Caco-2 (cell line): ENCODE data around the gene CLEC16A. TPM values are rescaled to one million over a fixed set of nuclear protein-coding genes. Genes with fewer than 3 reads are reported as not detected.
A peak's percentile ranks its signal among the peaks of the same experiment; 100 is the strongest.

ENCODE experiments used
- BruUV-seq: library from RNA; stranded (reverse); fragments of 400-500 nt; replicated peaks from 2 replicates; lab custom pipeline; 2021; lab: Mats Ljungman, UMichigan
- CTCF ChIA-PET: fragments of 300-600 bp; sonication (Branson Sonifier 250); formaldehyde crosslinking; loops from one replicate; lab custom pipeline; 2022; ENCODE audit warnings: antibody characterized with exemption; lab: Charles Lee
- POLR2A ChIA-PET: fragments of 300-600 bp; sonication (Branson Sonifier 250); formaldehyde crosslinking; loops from one replicate; lab custom pipeline; 2022; ENCODE audit warnings: antibody characterized with exemption; lab: Charles Lee
- DNase-seq, 2 experiments: peaks; one replicate each; pipeline versions ENCODE4 v3.0.0 to v3.0.0-alpha.2; 2020 to 2022
- H3K27me3 ChIP-seq: replicated peaks from 2 replicates; pipeline ENCODE4 v1.6.0; 2011; ENCODE audit warnings: low read length; ENCODE audit not compliant: control insufficient read depth, insufficient read depth
- H3K36me3 ChIP-seq: 2 replicates; pipeline ENCODE4 v1.5.1; 2011; ENCODE audit warnings: low read length; ENCODE audit not compliant: control insufficient read depth, insufficient read depth
- H3K4me1 ChIP-seq: fragments of 250-450 bp; sonication (Bioruptor Pico); 2 replicates; pipeline ENCODE4 v1.5.1; 2020; ENCODE audit warnings: mild to moderate bottlenecking
- H3K4me3 ChIP-seq: 2 replicates; pipeline ENCODE4 v1.5.1; 2011; ENCODE audit warnings: low read depth, mild to moderate bottlenecking, control low read depth, low read length
- H3K9me3 ChIP-seq: fragments of 250-450 bp; sonication (Bioruptor Pico); 2 replicates; pipeline ENCODE4 v1.5.1; 2020; ENCODE audit warnings: mild to moderate bottlenecking, moderate library complexity
- H3K27ac Mint-ChIP-seq: one replicate; pipeline ENCODE4 v1.8.0; 2022; ENCODE audit warnings: mixed read lengths; ENCODE audit not compliant: unreplicated experiment
- H3K27me3 Mint-ChIP-seq: one replicate; pipeline ENCODE4 v1.8.0; 2022; ENCODE audit warnings: mixed read lengths; ENCODE audit not compliant: insufficient read depth, unreplicated experiment
- H3K36me3 Mint-ChIP-seq: one replicate; pipeline ENCODE4 v1.8.0; 2022; ENCODE audit warnings: mild to moderate bottlenecking, mixed read lengths; ENCODE audit not compliant: insufficient read depth, unreplicated experiment
- H3K4me1 Mint-ChIP-seq: one replicate; pipeline ENCODE4 v1.8.0; 2022; ENCODE audit warnings: low read depth, mixed read lengths; ENCODE audit not compliant: unreplicated experiment
- H3K4me3 Mint-ChIP-seq: one replicate; pipeline ENCODE4 v1.8.0; 2022; ENCODE audit warnings: mild to moderate bottlenecking, moderate library complexity, mixed read lengths; ENCODE audit not compliant: unreplicated experiment
- H3K9me3 Mint-ChIP-seq: one replicate; pipeline ENCODE4 v1.8.0; 2022; ENCODE audit warnings: mixed read lengths; ENCODE audit not compliant: unreplicated experiment
- intact Hi-C: fragments of 100-400 bp; cut with micrococcal nuclease; formaldehyde crosslinking; loops from one replicate; pipeline ENCODE4 v1.10.0; 2022; ENCODE audit not compliant: unreplicated experiment
- total RNA-seq: library from RNA; stranded (reverse); gene quantifications from 2 replicates; pipeline ENCODE4 v1.2.3, GENCODE V29; 2022
- TF ChIP-seq, protein P1 (sequence below), 2 experiments: fragments of 200-600 bp in 1 of 2; IDR thresholded peaks; 1 replicate in 1 of 2; 2 replicates in 1 of 2; pipeline versions ENCODE4 v1.5.1 to v1.8.0; 2011 to 2022; ENCODE audit warnings: antibody characterized with exemption in 1 of 2, control low read depth in 1 of 2, inconsistent platforms in 1 of 2, low read depth in 1 of 2, low read length in 1 of 2, mild to moderate bottlenecking in 1 of 2, moderate library complexity in 1 of 2; ENCODE audit not compliant: insufficient read depth in 1 of 2, severe bottlenecking in 1 of 2, unreplicated experiment in 1 of 2

CLEC16A gene
- total RNA-seq, 1 experiment from 2014 or later: 27.0 TPM

DNA sequence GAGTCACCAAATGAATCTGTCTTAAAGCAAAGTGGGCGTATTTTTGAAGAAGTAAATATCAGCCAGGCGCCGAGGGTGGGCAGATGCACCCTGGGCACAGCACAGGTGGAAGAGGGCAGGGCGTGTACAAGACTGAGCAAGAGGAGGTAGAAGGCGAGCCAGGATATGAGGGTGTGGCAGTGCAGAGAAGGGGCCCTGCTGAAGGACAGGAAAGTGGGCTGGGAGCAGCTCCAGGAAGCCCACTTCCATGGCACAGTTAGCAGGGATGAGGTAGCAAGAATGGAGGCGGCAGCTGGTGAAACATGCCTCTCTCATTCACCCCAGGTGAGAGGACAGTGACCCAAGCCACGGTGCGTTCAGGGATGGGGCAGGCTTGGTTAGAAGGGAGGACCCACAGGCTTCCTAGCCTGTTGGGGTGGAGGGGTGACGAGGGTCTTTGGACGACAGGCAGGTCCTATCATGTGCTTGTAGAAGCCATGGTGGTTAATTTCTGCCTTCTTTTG, 149.3 kb downstream of the CLEC16A start:
- H3K9me3 ChIP-seq: no peaks in the 10 kb centered on the region
- Mint-ChIP-seq H3K36me3 (no peaks in the 10 kb centered on the region), H3K9me3 (no peaks in the 10 kb centered on the region), H3K4me1 (peaks cover 7% of the 10 kb centered on the region), H3K27me3 (no peaks in the 10 kb centered on the region), H3K4me3 (no peak overlapping the region), H3K27ac (no peak overlapping the region)
- no peaks in the 10 kb centered on the region for H3K4me1 ChIP-seq
- no peaks in the 10 kb centered on the region for H3K27me3 ChIP-seq
- no peak for DNase-seq
- no peaks in the 10 kb centered on the region; the same call in 1 of the 2 replicates for H3K36me3 ChIP-seq
- intact Hi-C loops: no loop called here
- ChIA-PET CTCF (no interaction called here), POLR2A (no interaction called here)
- H3K4me3 ChIP-seq: no peak overlapping the region
- no TSS peak for BruUV-seq
- TF ChIP-seq, protein P1, sequence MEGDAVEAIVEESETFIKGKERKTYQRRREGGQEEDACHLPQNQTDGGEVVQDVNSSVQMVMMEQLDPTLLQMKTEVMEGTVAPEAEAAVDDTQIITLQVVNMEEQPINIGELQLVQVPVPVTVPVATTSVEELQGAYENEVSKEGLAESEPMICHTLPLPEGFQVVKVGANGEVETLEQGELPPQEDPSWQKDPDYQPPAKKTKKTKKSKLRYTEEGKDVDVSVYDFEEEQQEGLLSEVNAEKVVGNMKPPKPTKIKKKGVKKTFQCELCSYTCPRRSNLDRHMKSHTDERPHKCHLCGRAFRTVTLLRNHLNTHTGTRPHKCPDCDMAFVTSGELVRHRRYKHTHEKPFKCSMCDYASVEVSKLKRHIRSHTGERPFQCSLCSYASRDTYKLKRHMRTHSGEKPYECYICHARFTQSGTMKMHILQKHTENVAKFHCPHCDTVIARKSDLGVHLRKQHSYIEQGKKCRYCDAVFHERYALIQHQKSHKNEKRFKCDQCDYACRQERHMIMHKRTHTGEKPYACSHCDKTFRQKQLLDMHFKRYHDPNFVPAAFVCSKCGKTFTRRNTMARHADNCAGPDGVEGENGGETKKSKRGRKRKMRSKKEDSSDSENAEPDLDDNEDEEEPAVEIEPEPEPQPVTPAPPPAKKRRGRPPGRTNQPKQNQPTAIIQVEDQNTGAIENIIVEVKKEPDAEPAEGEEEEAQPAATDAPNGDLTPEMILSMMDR (IDR thresholded peaks at IDR 0.05; ENCODE audit: insufficient read depth in 1 of 2, low read depth in 1 of 2, low read length in 1 of 2, severe bottlenecking in 1 of 2, unreplicated experiment in 1 of 2): no peak

DNA sequence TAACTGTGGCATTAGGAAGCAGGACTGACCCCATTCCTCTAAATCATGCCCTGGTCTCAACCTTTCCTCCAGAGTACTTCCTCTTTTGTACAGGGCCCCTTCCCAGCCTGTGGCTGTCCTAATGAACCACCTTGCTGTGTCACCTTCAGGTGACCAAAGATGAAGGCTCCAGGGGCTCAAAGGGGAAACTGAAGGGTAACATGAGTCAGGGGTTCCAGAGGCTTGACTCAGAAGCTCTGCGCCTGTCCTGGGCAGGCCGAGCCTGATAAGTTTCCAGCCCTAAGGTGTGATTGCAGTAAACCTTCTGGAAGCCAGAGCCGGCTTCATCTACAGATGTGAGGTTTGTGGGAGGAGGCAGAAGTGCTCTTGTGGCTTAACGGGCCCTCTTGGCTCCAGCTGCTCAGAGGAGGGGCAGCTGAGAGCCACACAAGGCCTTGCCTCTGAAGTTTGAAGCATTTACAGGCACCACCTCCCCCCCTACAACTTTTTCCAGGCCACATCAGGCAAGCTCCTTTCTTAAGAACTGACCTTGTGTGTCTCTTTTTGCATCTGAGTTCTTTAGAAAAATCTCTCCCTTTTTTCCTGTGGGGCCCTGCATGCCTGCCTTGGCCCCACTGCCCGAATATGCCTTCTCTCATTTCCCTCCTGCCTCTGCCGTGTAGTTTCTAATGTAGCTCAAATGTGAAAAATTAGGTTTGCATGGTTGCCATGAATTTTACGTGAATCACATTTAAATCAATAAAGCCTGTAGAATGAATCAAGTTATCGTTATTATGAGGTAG, 149.9 kb downstream of the CLEC16A start:
- no peak overlapping the region for H3K4me3 ChIP-seq
- Mint-ChIP-seq H3K4me3 (no peak overlapping the region), H3K4me1 (peaks cover 7% of the 10 kb centered on the region), H3K36me3 (no peaks in the 10 kb centered on the region), H3K27me3 (no peaks in the 10 kb centered on the region), H3K9me3 (no peaks in the 10 kb centered on the region), H3K27ac (peak overlapping the region; percentile 18)
- BruUV-seq: no TSS peak
- POLR2A ChIA-PET: no interaction called here
- no peaks in the 10 kb centered on the region for H3K4me1 ChIP-seq
- no peaks in the 10 kb centered on the region; the same call in 1 of the 2 replicates for H3K36me3 ChIP-seq
- TF ChIP-seq, protein P1 (IDR thresholded peaks at IDR 0.05; ENCODE audit: insufficient read depth in 1 of 2, low read depth in 1 of 2, low read length in 1 of 2, severe bottlenecking in 1 of 2, unreplicated experiment in 1 of 2): no peak
- H3K9me3 ChIP-seq: no peaks in the 10 kb centered on the region
- no peak for DNase-seq
- no peaks in the 10 kb centered on the region for H3K27me3 ChIP-seq
- CTCF ChIA-PET: no interaction called here
- intact Hi-C loops: no loop called here

DNA sequence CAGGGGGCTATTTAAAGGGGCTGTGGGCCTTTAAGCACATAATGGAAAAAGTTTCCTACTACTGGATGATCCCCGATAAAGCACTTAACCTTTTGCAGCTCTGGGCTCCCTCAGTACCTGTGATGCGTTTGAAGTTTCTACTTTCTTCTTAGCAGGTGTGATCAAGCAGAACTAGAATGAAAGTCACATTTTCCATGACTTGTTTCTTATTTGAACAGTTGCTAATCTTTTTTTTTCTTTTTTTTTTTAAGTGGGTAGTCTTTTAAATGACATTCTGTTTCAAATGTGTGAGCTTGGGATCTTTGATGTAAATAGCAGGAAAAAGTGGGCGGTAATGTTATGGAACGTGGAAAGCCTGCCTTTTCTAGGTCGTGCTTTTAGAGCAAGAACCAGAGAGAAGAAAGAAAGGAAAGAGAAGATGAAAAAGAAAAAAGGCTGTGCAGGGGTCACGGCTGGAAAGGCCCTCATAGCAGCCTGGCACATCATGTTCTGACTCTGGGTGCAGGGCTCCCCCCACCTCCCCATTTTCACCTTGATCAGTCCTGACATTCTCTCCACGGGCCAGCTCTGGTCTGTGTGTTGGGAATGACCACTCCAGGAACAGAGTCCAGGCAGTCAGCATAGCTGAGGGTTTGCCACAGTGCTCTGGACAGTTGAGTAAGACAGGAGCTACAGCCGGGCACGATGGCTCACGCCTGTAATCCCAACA, 150.6 kb downstream of the CLEC16A start:
- ChIA-PET POLR2A (no interaction called here), CTCF (no interaction called here)
- TF ChIP-seq, protein P1 (IDR thresholded peaks at IDR 0.05; ENCODE audit: insufficient read depth in 1 of 2, low read depth in 1 of 2, low read length in 1 of 2, severe bottlenecking in 1 of 2, unreplicated experiment in 1 of 2): no peak
- Histone ChIP-seq H3K9me3 (no peaks in the 10 kb centered on the region), H3K4me1 (no peaks in the 10 kb centered on the region), H3K4me3 (no peak overlapping the region), H3K36me3 (no peaks in the 10 kb centered on the region; the same call in none of the 2 replicates), H3K27me3 (no peaks in the 10 kb centered on the region)
- intact Hi-C loops: no loop called here
- Mint-ChIP-seq H3K4me1 (peaks cover 7% of the 10 kb centered on the region), H3K4me3 (no peak overlapping the region), H3K27me3 (no peaks in the 10 kb centered on the region), H3K36me3 (no peaks in the 10 kb centered on the region), H3K9me3 (no peaks in the 10 kb centered on the region), H3K27ac (peak overlapping the region; percentile 18)
- BruUV-seq: no TSS peak
- no peak for DNase-seq
